ENCODE results near the gene PES1. TPM values are rescaled to one million over a fixed set of nuclear protein-coding genes. Genes with fewer than 3 reads are reported as not detected.
"Not testable (repeated sequence)": the region's sequence is repeated elsewhere in the genome, so short reads cannot be mapped to it uniquely, and the experiment has no call there.

PES1 gene
- total and polyA plus RNA-seq, 2 experiments from 2014 or later, result 64.1 to 76.9 TPM

- H3K27ac ChIP-seq (ENCODE audit: low read depth); H3K4me3 Mint-ChIP-seq; H3K4me3 ChIP-seq; DNase-seq (ENCODE audit: low spot score); H3K4me2 ChIP-seq; H3K27ac Mint-ChIP-seq; H3F3A ChIP-seq (replicated peaks; ENCODE audit: low read depth); H3K79me2 ChIP-seq (replicated peaks; ENCODE audit: insufficient read depth); H3K9me2 ChIP-seq (ENCODE audit: insufficient read depth); H3K27me3 ChIP-seq (ENCODE audit: insufficient read depth); H3K27me3 Mint-ChIP-seq (ENCODE audit: insufficient read depth, low read depth, poor library complexity); H4K20me1 ChIP-seq (replicated peaks; ENCODE audit: insufficient read depth); H3K36me3 Mint-ChIP-seq (ENCODE audit: low read depth); H2AFZ ChIP-seq; H3K36me3 ChIP-seq (ENCODE audit: insufficient read depth); H3K4me1 ChIP-seq (ENCODE audit: insufficient read depth); H3K9me3 Mint-ChIP-seq; ATAC-seq: not testable (repeated sequence)
- H3K4me1 Mint-ChIP-seq, result peaks cover 12% of the 10 kb centered on the region
These were observed 39.9 kb downstream of the PES1 start for GRCh38 chr22:30551813-30552212.

- H3K36me3 ChIP-seq (ENCODE audit: insufficient read depth), result no peaks in the 10 kb centered on the region
- Mint-ChIP-seq H3K9me3 (peaks cover 5% of the 10 kb centered on the region; the same call in 1 of the 3 replicates), H3K4me1 (peaks cover 11% of the 10 kb centered on the region), H3K27me3 (ENCODE audit: insufficient read depth, low read depth, poor library complexity) (peaks cover 24% of the 10 kb centered on the region), H3K4me3 (no peak overlapping the region), H3K27ac (no peak overlapping the region), H3K36me3 (ENCODE audit: low read depth) (no peaks in the 10 kb centered on the region; the same call in 2 of the 3 replicates)
- DNase-seq (ENCODE audit: low spot score) (no peak), ATAC-seq (no peak)
- peaks cover 14% of the 10 kb centered on the region for H3K27me3 ChIP-seq (ENCODE audit: insufficient read depth)
- no peaks in the 10 kb centered on the region for H3K9me2 ChIP-seq (ENCODE audit: insufficient read depth)
- 0 out of 2 replicates have a peak, but pooled peaks cover 2% of the 10 kb centered on the region for H3F3A ChIP-seq (replicated peaks; ENCODE audit: low read depth)
- H3K4me1 ChIP-seq (ENCODE audit: insufficient read depth), result no peaks in the 10 kb centered on the region; the same call in 1 of the 2 replicates
- H3K79me2 ChIP-seq (replicated peaks; ENCODE audit: insufficient read depth), result no peaks in the 10 kb centered on the region
- no peak overlapping the region for H2AFZ ChIP-seq
- no peak overlapping the region for H3K27ac ChIP-seq (ENCODE audit: low read depth)
- H3K4me3 ChIP-seq, result no peak overlapping the region
- H3K4me2 ChIP-seq, result no peak overlapping the region
- no peaks in the 10 kb centered on the region for H4K20me1 ChIP-seq (replicated peaks; ENCODE audit: insufficient read depth)
- TF ChIP-seq JUNB (IDR thresholded peaks at IDR 0.05; ENCODE audit: unreplicated experiment) (no peak), ZNF114 (CRISPR knock-in tag; IDR thresholded peaks at IDR 0.05) (no peak), EZH2 (IDR thresholded peaks at IDR 0.05; ENCODE audit: low read depth, unreplicated experiment) (no peak), CREB1 (CRISPR knock-in tag; IDR thresholded peaks at IDR 0.05; ENCODE audit: low read depth) (no peak), NANOG (IDR thresholded peaks at IDR 0.05; ENCODE audit: borderline replicate concordance) (no peak), POLR2AphosphoS5 (IDR thresholded peaks at IDR 0.05; ENCODE audit: low read depth) (no peak), ZNF331 (CRISPR knock-in tag; IDR thresholded peaks at IDR 0.05; ENCODE audit: low read depth) (no peak), EZH2phosphoT487 (IDR thresholded peaks at IDR 0.05; ENCODE audit: unreplicated experiment) (no peak), ETS1 (IDR thresholded peaks at IDR 0.05) (no peak), ZNF462 (CRISPR knock-in tag; IDR thresholded peaks at IDR 0.05) (no peak), REST (IDR thresholded peaks at IDR 0.05; ENCODE audit: unreplicated experiment) (no peak), STAT1 (IDR thresholded peaks at IDR 0.05; ENCODE audit: unreplicated experiment) (no peak)
These were observed 44.5 kb downstream of the PES1 start for GRCh38 chr22:30547188-30547587.

Measured in GM23338 (cell line).